ENCODE data around the gene TTC1. TPM values are rescaled to one million over a fixed set of nuclear protein-coding genes. Genes with fewer than 3 reads are reported as not detected.

The TTC1 gene
- total and polyA plus RNA-seq, 2 of the 8 experiments (the other 6 are each of a cell fraction or from before 2014, with no cell fraction given): 25.1 to 63.9 TPM

DNA sequence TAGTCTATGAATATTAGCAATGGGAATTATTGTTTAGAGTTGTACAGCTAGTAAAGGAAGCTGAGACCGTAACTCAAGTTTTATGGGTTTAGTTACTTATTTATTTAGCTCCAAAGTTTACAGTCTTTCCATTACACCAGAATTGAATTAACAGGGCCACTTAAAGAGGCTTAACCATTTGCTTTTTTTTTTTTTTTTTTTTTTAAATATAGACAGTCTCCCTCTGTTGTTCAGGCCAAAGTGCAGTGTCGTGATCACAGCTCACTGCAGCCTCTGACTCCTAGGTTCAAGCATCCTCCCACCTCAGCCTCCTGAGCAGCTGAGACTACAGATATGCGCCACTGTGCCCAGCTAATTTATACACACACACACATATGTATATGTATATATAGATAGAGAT, 1.4 kb upstream of the TTC1 start:
- no peak overlapping the region for H2BK120ac ChIP-seq (replicated peaks; ENCODE audit: low read depth, low read length)
- H4K5ac ChIP-seq (ENCODE audit: insufficient read length, low read depth, low read length): no peak overlapping the region
- no peaks in the 10 kb centered on the region for H3K9me3 ChIP-seq (ENCODE audit: insufficient read depth in 2 of 2, low read depth in 1 of 2, low read length in 1 of 2)
- DNase-seq (ENCODE audit: low read depth in 1 of 2, low spot score in 2 of 2) (no peak), FAIRE-seq (no peak)
- peaks cover 0 to 4% (median 0%) of the 10 kb centered on the region in 4 experiments; a peak in 2 of 7 replicates for H3K4me1 ChIP-seq (replicated peaks in 1 of 4; ENCODE audit: control insufficient read depth in 3 of 4, insufficient read depth in 4 of 4, low read length in 3 of 4)
- H3K18ac ChIP-seq (ENCODE audit: extremely low read depth, low read length): no peak overlapping the region
- H4K20me1 ChIP-seq (replicated peaks in 1 of 2; ENCODE audit: control insufficient read depth in 1 of 2, insufficient read depth in 2 of 2, low read length in 2 of 2): peaks cover 0 to 2% of the 10 kb centered on the region in 2 experiments
- no peak overlapping the region for H3K9ac ChIP-seq (replicated peaks in 1 of 4; ENCODE audit: extremely low read depth in 1 of 4, low read depth in 3 of 4, low read length in 3 of 4)
- no peak overlapping the region for H2BK12ac ChIP-seq (ENCODE audit: low read depth, low read length)
- no peak overlapping the region for H4K8ac ChIP-seq (ENCODE audit: extremely low read depth, insufficient read depth, low read length)
- POLR2A ChIA-PET (ENCODE audit: partially characterized antibody): interaction anchor here (1.0 to 1.4 kb wide), 2 partner anchors 11 to 38 kb away, joined by 3 to 4 read pairs; no protein-coding TSS in a partner anchor
- H3K36me3 ChIP-seq (ENCODE audit: control insufficient read depth in 2 of 4, insufficient read depth in 4 of 4, low read length in 3 of 4): peaks cover 0 to 13% (median 9%) of the 10 kb centered on the region in 4 experiments; a peak in 6 of 8 replicates
- H3K14ac ChIP-seq (ENCODE audit: insufficient read length): no peak overlapping the region
- H2AFZ ChIP-seq (ENCODE audit: low read length): no peak overlapping the region
- TF ChIP-seq, protein P1, sequence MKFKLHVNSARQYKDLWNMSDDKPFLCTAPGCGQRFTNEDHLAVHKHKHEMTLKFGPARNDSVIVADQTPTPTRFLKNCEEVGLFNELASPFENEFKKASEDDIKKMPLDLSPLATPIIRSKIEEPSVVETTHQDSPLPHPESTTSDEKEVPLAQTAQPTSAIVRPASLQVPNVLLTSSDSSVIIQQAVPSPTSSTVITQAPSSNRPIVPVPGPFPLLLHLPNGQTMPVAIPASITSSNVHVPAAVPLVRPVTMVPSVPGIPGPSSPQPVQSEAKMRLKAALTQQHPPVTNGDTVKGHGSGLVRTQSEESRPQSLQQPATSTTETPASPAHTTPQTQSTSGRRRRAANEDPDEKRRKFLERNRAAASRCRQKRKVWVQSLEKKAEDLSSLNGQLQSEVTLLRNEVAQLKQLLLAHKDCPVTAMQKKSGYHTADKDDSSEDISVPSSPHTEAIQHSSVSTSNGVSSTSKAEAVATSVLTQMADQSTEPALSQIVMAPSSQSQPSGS (IDR thresholded peaks at IDR 0.05; ENCODE audit: low read length): no peak
- TF ChIP-seq NRF1 (IDR thresholded peaks at IDR 0.05; ENCODE audit: low read depth, low read length) (no peak), NANOG (IDR thresholded peaks at IDR 0.05; ENCODE audit: insufficient read depth, low read depth, low read length, poor library complexity, severe bottlenecking) (no peak), ASH2L (IDR thresholded peaks at IDR 0.05; ENCODE audit: low read length) (no peak), RFX5 (IDR thresholded peaks at IDR 0.05; ENCODE audit: borderline replicate concordance, low read depth, low read length) (no peak), RXRA (IDR thresholded peaks at IDR 0.05; ENCODE audit: insufficient read depth, low read depth, low read length) (no peak)
- no peak overlapping the region for H2BK15ac ChIP-seq (ENCODE audit: low read length)
- H2BK20ac ChIP-seq (ENCODE audit: low read length): no peak overlapping the region
- H3K23ac ChIP-seq (ENCODE audit: insufficient read length): no peak overlapping the region
- H3K79me1 ChIP-seq (ENCODE audit: low read depth, low read length): no peaks in the 10 kb centered on the region
- H3K56ac ChIP-seq (replicated peaks; ENCODE audit: insufficient read length, low read depth, low read length): no peak overlapping the region
- CTCF ChIA-PET (ENCODE audit: partially characterized antibody): interaction anchor here (0.6 to 2.1 kb wide), 4 partner anchors 9 to 31 kb away, joined by 3 to 12 read pairs (median 4); no protein-coding TSS in a partner anchor
- H3K4me2 ChIP-seq (ENCODE audit: insufficient read depth in 1 of 2, low read depth in 2 of 2, low read length in 2 of 2): no peak overlapping the region
- no peak overlapping the region for H3K4me3 ChIP-seq (ENCODE audit: extremely low read depth in 1 of 4, insufficient read depth in 2 of 4, low read depth in 3 of 4, low read length in 4 of 4)
- H3K4ac ChIP-seq (replicated peaks; ENCODE audit: insufficient read length, low read depth, low read length): no peak overlapping the region
- H3K27me3 ChIP-seq (replicated peaks in 1 of 4; ENCODE audit: control insufficient read depth in 3 of 4, extremely low read depth in 1 of 4, insufficient read depth in 3 of 4, low read length in 3 of 4): no peaks in the 10 kb centered on the region
- H2AK5ac ChIP-seq (ENCODE audit: low read depth, low read length): no peak overlapping the region
- H3K27ac ChIP-seq (ENCODE audit: low read depth, low read length): no peak overlapping the region
- no peak overlapping the region for H2BK5ac ChIP-seq (ENCODE audit: low read depth, low read length)
- H4K91ac ChIP-seq (replicated peaks; ENCODE audit: insufficient read length, low read length): no peak overlapping the region
- H3K79me2 ChIP-seq (ENCODE audit: control insufficient read depth in 1 of 2, insufficient read depth in 2 of 2, low read length in 2 of 2): peaks cover 11 to 34% of the 10 kb centered on the region in 2 experiments
- peaks cover 4% of the 10 kb centered on the region for H3K23me2 ChIP-seq (ENCODE audit: low read depth, low read length)
- 83% methylated on average over 3 of the region's 3 CpGs; no CpG with 5 or more reads in 1 of the 2 experiments for WGBS, 2 experiments (ENCODE audit: extremely low coverage in 1 of 2, insufficient coverage in 1 of 2, insufficient read length in 1 of 2, insufficient replicate concordance in 2 of 2, low coverage in 1 of 2, low lambda C conversion rate in 2 of 2, missing lambda C conversion rate in 1 of 2)

All from H1 (cell line).